Central memory CD4-positive, alpha-beta T cell (primary cell): ENCODE measurements around the gene TMEM54.

Source experiments
- DNase-seq: peaks from one replicate; pipeline ENCODE4 v3.0.0; 2022

Gene TMEM54

DNA sequence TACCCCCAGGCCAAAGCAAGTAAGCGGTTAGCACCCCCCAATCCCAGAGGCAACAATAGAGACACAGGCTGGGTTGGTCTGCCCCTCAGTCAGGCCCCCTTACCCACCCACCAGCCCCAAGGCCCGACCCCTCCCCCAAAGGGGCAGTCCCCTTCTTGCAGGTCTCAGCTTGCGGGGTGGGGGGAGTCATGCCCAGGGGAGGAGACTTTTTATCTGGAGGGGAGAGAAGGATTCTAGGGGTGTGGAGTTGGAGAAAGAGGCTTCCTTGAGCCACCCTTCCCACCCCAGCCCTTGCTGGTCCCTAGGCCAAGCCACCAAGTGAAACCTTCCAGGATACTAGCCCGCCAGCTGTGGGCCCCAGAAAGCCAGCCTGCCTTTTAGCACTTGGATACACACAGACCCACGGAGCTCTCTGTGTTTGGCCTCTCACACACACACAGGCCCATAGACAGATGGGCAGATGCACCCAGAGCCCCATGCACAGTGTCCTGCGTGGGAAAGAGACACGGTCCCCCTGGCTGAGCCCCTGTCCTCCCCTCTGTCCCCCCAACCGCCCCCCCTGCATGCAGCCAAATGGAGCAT, 7.1 kb downstream of the TMEM54 start:
- no peak for DNase-seq

DNA sequence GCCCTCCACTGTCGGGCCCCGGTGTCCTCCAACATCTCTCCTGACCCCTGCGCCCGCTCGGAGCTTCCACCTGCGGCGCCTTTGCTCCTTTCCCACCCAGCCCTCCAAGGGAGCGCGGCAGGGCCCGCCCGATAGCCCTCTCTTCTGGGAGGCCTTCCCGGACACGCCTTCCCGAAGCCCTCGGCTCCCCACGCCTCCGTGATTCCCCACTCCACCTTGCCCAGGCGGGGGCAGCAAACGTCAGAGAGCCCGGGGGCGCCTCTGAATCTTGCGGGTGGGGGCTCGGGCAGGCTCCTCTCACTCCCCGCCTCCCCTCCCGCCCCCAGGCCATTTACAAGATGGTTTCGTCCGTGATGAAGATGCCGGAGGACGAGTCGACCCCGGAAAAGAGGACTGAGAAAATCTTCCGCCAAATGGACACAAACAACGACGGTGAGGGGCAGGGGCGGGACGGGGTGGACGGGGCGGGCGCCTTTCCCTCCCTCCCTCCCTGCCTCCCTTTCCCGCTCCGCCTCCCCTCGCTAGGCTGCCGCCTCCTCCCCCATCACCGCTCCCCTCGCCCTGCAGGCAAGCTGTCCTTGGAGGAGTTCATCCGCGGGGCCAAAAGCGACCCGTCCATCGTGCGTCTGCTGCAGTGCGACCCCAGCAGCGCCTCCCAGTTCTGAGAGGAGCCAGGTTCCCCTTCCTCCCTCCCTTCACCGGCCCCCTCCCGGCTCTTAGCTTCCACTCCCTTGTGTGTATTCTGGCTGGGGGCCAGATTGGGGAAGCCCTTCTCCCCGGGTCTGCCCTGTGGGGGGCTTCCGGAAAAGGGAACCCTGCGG, 7.8 kb downstream of the TMEM54 start:
- DNase-seq = no peak

DNA sequence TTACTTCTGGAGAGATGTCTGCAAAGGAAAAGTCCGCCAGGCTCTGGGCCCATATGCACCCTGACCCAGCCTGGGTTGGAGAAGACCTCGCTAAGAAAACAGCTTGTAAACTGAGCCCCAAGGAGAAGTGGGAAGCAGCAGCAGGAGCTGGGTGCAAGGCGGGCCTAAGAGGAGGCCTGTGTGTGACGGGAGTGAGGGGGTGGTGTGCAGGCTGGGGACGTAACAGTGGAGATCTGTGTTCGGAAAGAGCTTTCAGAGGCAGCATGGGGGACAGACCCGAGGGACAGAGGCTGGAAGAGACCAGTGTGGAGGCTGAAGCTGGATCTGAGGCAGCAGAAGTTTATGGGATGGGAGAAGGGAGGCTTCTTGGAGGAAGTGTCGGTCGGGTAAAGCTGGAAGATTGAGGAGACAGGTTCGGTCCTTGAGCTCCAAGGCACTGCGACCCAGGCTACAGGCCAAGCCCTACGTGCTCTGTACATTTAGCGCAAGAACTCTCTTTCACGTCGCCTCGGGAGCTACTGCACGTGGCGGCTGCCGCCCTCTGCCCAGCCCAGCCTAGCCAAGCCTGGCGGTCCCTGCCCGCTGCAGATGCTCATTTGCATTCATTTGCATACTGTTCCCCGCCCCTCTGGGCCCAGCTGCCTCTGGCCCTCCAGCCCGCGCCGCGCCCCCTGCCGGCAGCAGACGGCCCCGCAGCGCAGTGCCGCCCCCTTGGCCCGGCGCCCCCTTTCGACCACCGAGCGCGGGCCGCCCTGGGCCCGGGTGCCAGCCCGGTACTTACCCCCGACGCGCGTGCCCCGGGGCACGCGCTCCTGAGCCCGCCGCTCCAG, 8.6 kb downstream of the TMEM54 start:
- no peak for DNase-seq

DNA sequence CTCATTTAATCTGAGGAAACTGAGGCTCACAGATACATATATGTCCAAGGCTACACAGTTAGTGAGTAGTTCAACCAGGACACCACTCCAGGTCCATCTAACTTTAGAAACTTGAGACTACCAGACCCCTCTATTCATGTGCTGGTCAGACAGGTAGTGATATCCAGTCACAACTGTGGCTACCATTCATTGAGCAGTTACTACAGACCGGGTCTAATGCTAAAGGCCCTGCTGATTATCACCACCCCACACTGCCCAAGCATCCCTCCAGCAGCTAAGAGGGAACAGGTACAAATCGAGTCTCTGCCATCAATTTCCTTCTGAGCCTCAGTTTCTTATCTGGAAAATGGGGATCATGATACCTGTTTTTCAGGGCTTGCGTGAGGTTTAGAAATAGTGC, 9.6 kb downstream of the TMEM54 start:
- DNase-seq = no peak

DNA sequence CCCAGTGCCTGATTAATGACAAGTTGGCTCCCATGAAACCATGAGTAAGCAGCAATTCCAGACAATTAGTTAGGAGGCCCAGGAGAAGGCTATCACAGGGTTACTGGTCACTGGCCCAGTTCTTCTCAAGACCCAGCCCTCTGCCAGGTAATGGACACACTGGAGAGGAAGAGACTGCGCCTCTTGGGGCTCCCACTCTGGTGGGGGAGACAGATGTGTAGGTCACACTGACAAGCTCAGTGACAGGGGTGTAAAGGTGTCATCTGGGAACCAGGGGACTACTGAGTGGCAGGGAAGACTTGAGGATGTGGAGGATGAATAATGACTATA, 10.0 kb downstream of the TMEM54 start:
- DNase-seq = no peak

DNA sequence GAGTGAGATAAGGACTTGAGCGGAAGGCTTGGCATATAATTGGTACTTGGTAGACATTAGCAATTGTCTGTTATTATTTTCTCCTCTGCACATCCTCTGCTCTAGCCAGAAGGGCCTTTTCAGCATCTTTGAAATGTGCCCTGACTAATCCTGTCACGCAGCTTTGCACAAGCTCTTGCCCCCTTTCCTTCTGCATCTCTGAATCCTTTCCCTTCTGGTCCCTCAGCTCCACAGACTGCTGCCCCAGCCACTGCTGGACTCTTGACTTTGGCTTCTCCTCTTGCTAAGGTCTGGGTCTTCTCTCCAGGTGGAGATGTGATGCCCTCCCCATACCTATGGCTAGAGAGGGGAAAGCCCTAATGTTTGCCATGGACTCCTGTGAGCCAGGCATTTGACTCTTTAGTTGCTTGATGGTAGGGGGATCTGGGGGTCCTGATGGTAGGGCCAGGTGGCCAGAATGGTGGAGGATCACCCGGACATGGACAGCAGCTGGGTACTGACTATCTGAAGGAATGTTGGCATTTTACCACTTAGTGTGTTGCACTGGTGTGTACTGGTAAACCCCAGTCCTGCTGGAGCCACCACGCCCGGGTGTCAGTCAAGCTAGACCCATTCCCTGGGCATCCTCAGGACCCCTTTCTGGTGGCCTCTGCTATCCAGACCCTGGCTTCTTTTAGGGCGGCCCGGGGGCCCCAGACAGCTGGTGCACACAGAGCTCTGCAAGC, 10.5 kb downstream of the TMEM54 start:
- DNase-seq = no peak

DNA sequence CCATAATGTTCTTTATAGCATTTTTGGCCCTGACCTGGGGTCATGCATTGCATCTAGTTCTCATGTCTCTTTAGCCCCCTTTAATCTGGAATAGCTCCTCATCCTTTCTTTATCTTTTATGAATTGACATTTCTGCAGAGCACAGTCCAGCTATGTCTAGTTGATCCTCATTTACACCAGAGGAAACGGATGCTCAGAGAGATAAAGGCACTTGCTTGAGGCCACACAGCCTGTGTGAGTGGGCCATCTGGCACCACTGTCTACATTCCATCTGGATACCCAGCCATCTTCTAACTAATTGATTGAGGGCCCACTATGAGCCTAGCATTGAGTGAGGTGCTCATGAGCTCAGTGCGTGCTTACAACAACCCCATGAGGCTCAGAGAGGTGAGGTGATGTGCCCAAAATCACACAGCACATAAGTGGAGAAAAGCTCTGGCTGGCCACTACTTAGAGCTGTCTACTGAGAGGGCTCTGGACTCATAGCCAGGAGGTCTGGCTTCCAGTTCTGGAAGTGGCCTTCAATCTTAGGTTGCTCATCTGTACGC, 11.4 kb downstream of the TMEM54 start:
- DNase-seq = no peak

DNA sequence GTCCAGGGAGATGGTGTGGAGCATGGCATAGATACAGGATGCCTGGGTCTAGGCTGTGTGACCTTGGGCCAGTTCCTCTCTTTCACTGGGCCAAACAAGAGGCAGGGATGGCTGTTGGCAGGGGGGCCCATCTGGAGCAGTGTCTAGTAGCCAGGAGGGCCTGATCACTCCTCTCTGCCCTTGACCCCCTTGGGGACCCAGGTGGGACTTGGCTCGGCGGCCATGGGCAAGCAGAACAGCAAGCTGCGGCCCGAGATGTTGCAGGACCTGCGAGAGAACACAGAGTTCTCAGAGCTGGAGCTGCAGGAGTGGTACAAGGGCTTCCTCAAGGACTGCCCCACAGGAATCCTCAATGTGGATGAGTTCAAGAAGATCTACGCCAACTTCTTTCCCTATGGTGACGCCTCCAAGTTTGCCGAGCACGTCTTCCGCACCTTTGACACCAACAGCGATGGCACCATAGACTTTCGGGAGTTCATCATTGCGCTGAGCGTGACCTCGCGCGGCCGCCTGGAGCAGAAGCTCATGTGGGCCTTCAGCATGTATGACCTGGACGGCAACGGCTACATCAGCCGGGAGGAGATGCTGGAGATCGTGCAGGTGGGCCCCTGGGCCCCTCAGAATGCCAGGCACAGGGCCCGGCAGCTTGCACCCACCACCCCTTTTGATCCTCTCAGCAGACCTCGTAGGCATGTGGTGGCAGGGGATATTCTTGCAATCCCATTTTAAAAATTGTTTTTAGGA, 12.3 kb downstream of the TMEM54 start:
- no peak for DNase-seq

DNA sequence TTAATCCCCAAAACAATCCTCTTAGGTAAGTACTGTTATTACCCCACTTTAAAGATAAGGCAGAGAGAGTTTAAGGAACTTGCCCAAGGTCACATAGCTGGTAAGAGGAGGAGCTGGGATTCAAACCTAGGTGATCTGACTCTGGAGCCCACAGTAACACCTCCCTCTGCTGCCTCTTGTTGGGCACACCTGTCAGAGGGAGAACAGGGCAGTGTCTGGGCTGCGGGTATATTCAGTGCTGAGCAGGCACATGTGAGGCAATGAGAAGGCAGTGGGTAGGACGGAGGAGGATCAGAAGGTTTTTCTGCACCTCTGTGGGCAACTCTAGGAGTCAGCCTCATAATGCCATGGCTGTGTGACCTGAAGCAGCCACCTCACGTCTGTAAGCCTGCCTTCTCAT, 13.1 kb downstream of the TMEM54 start:
- no peak for DNase-seq

DNA sequence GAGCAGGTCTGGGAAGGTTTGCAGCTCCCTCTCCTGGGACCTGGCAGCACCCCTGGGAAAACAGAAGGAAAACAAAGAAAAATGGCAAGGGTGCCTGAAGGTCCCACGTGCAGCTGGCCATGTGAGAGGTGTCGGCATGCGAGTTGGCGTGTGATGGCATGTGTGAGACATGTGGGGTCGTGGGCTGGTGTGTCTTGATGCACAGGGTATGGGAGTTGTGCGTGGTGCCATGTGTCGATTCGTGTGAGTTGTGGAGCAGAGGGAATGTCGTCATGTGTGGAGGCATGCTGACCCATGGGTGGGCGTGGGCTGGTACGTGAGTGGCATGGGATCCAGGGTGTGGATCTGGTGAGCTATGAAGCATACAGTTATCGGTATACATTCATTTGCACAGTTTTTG, 13.6 kb downstream of the TMEM54 start:
- DNase-seq = no peak

DNA sequence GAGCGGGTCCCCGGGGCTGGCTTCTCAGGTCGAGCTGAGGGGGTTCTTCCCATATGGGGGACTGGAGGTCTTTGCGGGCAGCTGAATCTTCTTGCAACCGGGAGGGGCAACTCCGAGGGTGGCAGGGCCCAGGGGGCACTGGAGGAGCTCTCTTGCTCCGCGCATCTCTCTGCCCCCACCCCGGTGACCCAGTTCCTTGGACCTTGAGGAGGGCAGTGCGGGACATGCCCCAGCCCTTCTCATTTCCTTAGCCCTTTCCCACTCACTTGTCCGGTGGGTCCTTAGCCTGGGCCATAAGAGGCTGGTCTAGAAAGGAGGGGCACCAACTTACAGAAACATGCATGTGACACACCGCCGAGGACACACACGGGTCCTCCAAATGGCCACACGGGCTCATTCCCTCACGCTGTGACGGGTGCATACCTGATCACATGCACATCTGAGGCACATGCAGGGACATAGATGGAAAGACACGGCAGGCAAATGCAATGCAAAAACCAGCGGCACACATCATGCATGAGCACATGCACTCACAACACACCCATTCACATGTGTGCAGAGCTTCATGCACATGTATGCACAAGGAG, 14.3 kb downstream of the TMEM54 start:
- DNase-seq = no peak

DNA sequence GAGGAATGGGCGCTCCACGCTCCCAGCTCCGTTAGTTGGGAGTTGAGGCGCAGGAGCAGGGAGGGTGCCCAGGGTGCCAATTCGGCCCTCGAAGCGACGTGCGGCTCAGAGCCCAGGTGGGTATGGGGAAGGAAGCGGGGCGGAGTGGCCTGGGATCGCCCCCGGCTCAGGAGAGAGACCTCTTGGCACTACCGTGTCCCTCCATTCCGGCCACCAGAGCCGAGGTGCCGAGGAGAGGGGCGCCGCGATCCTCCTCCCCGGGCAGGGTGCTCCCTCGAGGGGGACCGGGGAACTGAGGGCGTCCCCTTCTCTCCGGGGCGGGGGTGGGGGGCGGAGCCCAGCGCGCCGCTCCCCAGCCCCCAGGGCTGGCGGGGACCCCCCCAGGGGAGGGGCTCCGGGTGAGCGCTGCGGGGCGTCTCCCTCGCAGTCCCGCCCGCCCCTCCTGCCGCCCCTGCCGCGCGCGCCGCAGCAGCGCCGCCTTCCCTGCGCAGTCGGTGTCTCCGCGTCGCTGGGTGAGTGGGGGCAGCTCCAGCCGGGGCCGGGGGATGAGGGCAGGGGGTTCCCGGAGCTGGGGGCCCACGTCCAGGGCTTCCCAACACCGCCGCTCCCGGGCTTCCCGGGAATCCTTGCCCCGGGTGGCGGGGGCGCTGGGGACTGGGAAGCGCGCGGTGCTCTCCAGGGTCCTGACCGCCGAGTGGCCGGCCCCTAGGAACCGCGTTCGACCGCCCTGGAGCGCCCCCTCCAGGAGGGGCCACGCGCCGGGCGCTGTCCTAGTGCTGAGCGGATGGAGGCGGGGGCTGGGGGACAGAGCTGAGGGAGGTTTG, 15.0 kb downstream of the TMEM54 start, which contains the start of gene HPCA:
HPCA (plus strand) TSS at position 488 of the 824 bp plus-strand sequence. CDS start 2,408 bp downstream, outside the sequence.
- DNase-seq = no peak

DNA sequence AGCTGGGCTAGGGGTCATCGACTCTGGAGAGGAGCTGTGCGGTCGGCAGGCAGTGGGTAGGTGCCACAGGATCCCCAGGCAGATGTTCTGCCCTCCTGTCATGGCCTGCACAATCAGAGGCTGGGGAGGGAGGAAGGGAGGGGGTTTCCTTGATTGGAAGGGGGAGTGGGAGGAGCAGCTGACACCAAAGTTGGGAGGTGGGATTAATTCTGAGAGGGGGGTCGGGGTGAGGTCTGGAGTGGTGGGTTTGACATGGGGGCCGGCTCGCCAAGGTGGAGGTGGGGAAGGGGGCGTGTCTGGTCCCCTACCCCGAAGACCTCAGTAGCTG, 15.5 kb downstream of the TMEM54 start:
- no peak for DNase-seq

DNA sequence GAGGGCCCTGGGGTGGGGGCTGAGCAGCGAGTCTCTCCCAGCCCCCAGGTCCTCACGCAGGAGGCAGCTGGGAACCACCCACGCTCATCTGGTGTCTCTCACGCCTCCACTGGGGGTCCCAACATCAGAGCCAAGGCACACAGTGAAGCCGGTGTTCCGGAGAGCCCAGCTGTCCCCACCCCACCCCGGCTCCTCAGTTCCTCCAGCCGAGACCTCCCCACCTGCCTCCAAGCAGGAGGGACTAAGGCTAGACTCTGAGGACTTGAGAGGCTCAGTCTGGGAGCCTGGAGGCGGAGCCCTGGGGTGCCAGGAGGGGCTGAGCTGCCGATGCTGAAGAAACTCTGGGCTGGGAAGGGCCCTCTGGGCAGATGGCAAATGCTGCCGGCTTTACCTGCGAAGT, 16.5 kb downstream of the TMEM54 start:
- no peak for DNase-seq

DNA sequence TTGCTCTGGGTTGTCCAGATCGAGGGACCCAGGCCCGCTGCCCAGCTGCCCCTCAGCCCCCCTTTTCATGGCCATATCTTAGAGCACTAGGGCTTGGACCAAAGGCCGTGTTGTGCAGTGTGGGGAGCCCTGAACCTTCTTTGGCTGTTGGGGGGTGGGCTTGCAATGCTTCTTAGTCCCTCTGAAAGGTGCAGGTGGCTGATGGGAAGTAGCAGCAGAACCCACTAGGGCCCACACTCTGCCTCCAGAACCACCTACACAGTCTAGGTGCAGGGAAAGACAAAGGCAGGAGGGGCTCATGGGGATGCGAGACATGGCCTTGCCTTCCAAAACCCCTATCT, 17.2 kb downstream of the TMEM54 start:
- no peak for DNase-seq

DNA sequence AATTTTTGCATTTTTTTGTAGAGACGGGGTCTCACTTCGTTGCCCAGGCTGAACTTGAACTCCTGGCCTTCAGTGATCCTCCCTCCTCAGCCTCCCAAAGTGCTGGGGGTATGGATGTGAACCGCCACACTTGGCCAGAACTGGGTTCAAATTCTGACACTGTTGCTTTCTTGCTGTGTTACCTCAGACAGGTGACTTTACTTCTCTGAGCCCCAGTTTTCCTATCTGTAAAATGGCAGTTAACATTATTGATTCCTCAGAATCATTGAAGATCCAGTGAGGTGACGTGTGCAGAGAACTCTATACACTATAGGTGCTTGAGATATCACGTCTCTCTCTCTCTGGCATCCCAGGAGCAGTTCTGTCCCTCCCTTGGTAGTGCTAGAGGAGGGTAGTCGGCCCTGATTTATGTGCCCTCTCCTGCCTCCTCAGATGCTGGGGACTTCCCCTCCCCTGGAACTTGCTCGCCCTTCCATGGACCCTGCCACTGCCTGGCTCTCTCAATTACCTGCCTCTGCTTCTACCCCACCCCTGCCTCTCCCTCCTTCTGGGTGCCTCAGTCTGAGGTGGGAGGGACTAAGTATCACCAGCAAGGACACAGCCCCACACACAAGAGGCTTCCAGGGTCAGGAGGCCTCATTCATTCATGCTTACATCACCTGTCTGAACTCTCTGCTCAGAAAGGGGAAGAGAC, 17.7 kb downstream of the TMEM54 start:
- no peak for DNase-seq

DNA sequence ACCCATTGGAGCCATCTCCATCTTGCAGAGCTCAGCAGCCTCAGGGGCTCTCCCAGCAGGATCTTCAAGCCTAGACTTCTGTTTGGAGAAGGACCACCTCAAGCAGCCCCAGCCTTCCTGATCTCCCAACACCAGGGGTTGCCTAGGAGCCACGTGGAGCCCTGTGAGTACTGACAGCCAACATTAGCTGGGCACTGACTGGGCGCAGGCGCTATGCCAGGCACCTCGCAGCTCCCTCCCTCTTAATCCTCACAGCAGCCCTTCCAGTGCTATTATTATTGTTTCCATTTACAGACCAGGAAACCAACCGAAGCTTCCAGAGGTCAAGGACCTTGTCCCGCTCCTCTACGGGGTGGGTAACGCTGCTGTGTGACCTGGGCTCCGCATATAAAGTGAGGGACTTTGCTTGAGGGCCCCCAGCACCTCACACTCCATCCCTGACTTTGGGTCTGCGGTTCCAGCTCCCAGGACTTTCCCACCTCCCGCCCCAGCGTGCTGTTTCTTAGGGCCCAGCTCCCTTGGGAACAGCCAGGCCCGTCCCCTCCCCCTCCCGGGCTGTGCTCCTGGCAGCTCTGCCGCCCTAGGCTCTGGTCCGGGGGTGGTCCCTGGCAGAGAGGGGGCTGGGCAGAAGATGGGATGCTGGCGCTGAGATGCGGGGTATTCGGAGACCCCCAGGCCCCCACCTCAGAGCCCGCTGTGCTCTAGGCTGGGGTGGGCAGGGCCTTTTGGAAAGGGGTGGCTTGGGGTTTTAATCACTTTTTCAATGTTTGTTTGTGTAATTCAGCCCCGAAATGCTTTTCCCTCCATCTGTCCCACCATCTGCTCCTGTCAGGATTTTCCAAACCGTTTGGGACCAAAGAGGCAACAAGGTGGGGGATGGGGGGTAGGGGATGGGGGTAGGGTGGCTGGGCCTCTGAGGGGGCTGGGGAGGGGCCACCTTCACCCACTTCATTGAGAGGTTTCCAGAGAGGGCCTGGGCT, 19.0 kb downstream of the TMEM54 start:
- DNase-seq = no peak

DNA sequence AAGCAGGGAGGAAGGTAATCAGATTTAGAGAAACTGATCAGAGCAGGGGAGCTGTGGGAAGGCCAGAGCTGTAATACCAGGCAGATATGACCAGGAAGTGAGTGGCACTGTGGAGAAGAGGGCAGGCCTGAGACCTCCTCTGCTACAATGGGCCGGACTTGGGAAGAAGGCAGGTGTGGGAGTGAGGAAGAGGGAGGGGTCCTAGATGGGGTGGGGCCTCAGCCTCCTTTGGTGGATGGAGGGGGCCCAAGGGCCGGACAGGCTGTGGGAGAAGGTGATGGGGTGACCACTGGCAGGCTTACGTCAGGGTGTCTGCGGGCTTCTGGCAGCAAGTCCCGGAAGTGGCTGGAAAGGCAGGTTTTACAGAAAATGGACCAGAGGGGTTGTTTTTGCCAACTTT, 19.9 kb downstream of the TMEM54 start:
- no peak for DNase-seq

DNA sequence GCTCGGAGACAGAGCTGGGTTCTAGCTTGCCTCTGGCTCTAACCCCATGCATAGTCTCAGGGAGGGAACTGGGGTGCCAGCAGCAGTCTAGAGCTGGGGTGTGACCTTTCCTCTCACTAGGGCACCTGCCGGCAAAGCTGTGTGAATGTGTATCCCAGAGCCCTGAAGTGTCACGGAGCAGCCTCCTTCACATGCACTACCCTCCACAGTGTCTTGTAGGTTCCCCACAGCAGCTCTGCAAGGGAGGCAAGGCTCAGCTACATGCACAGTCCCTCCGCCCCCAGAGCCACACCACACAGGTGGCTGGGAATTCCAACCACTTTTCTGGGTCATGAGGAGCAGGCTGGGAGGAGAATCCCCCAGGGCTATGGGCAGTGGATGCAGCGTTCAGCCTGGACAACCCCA, 22.6 kb downstream of the TMEM54 start:
- DNase-seq = no peak
